OCI-LY7 (cell line): ENCODE results near the gene PCK2. TPM values are rescaled to one million over a fixed set of nuclear protein-coding genes. Genes with fewer than 3 reads are reported as not detected.

Experiments
- BruUV-seq: library from RNA; stranded (reverse); fragments of 400-500 nt; replicated peaks from 2 replicates; lab custom pipeline; 2021; lab: Mats Ljungman, UMichigan
- CTCF ChIA-PET: fragments of 300-600 bp; sonication (Branson Sonifier 250); formaldehyde crosslinking; loops from one replicate; lab custom pipeline; 2022; ENCODE audit warnings: antibody characterized with exemption; ENCODE audit not compliant: unreplicated experiment; lab: Charles Lee
- POLR2A ChIA-PET: fragments of 300-600 bp; sonication (Branson Sonifier 250); formaldehyde crosslinking; loops from one replicate; lab custom pipeline; 2022; ENCODE audit warnings: antibody characterized with exemption; lab: Charles Lee
- DNase-seq: peaks from one replicate; pipeline ENCODE4 v3.0.0-alpha.2; 2015; ENCODE audit warnings: low spot score
- H2AFZ ChIP-seq: fragments of 200-600 bp; sonication (generic), shearing (Covaris generic); 2 replicates; pipeline ENCODE4 v1.6.1; 2014; ENCODE audit warnings: mild to moderate bottlenecking, antibody characterized with exemption, low read length, moderate library complexity
- H3K27ac ChIP-seq: fragments of 200-600 bp; sonication (generic); 2 replicates; pipeline ENCODE4 v1.5.1; 2014; ENCODE audit warnings: mixed run types, low read depth, mild to moderate bottlenecking, moderate library complexity, low read length, inconsistent platforms; ENCODE audit not compliant: poor library complexity, severe bottlenecking
- H3K36me3 ChIP-seq: fragments of 200-600 bp; sonication (generic); 2 replicates; pipeline ENCODE4 v1.6.1; 2014; ENCODE audit warnings: mild to moderate bottlenecking, antibody characterized with exemption, low read length, moderate library complexity, mixed read lengths; ENCODE audit not compliant: insufficient read depth
- H3K4me1 ChIP-seq: fragments of 200-600 bp; sonication (generic); 2 replicates; pipeline ENCODE4 v1.5.1; 2014; ENCODE audit warnings: mild to moderate bottlenecking, low read length; ENCODE audit not compliant: insufficient read depth, poor library complexity, severe bottlenecking
- H3K4me2 ChIP-seq: fragments of 200-600 bp; sonication (generic); 2 replicates; pipeline ENCODE4 v1.6.1; 2014; ENCODE audit warnings: mild to moderate bottlenecking, low read length
- H3K4me3 ChIP-seq: fragments of 200-600 bp; sonication (generic); 2 replicates; pipeline ENCODE4 v1.5.1; 2014; ENCODE audit warnings: mild to moderate bottlenecking, low read depth, low read length; ENCODE audit not compliant: poor library complexity, severe bottlenecking
- H3K79me2 ChIP-seq: fragments of 200-600 bp; sonication (generic); 2 replicates; pipeline ENCODE4 v1.6.1; 2016; ENCODE audit warnings: low read depth, mild to moderate bottlenecking, low read length, moderate library complexity, mixed read lengths; ENCODE audit not compliant: insufficient read depth
- H3K9me2 ChIP-seq: fragments of 200-600 bp; sonication (generic); 2 replicates; pipeline ENCODE4 v1.6.1; 2016; ENCODE audit warnings: mild to moderate bottlenecking, low read length, mixed read lengths; ENCODE audit not compliant: insufficient read depth
- H3K9me3 ChIP-seq: fragments of 200-600 bp; sonication (generic); 2 replicates; pipeline ENCODE4 v1.6.1; 2014; ENCODE audit warnings: mild to moderate bottlenecking, mixed run types, low read length, mixed read lengths
- H4K20me1 ChIP-seq: fragments of 200-600 bp; sonication (generic); 2 replicates; pipeline ENCODE4 v1.6.1; 2014; ENCODE audit warnings: mild to moderate bottlenecking, antibody characterized with exemption, low read length, moderate library complexity, mixed read lengths; ENCODE audit not compliant: insufficient read depth
- CTCF ChIP-seq: fragments of 200-600 bp; sonication (generic); conservative IDR thresholded peaks from 2 replicates; pipeline ENCODE4 v1.5.1; 2014; ENCODE audit warnings: mild to moderate bottlenecking, antibody characterized with exemption, low read length, moderate library complexity, mixed read lengths
- EZH2phosphoT487 ChIP-seq: fragments of 200-600 bp; sonication (generic); IDR thresholded peaks from 2 replicates; pipeline ENCODE4 v1.6.1; 2018; ENCODE audit warnings: low read depth, borderline replicate concordance, mild to moderate bottlenecking, mixed run types, antibody characterized with exemption, low read length, moderate library complexity, mixed read lengths
- intact Hi-C: fragments of 100-400 bp; cut with micrococcal nuclease; formaldehyde crosslinking; loops from one replicate; pipeline ENCODE4 v1.10.0; 2022; ENCODE audit not compliant: unreplicated experiment
- total RNA-seq, 2 experiments: library from RNA; depleted of rRNA in 1 of 2; stranded (reverse); fragments of >200 nt in 1 of 2; shearing (Covaris generic) in 1 of 2; gene quantifications; 2 replicates each; pipeline ENCODE4 v1.2.3, GENCODE V29; 2014 to 2022

The PCK2 gene
- total RNA-seq, 2 experiments from 2014 or later, result 43.6 to 130 TPM

DNA sequence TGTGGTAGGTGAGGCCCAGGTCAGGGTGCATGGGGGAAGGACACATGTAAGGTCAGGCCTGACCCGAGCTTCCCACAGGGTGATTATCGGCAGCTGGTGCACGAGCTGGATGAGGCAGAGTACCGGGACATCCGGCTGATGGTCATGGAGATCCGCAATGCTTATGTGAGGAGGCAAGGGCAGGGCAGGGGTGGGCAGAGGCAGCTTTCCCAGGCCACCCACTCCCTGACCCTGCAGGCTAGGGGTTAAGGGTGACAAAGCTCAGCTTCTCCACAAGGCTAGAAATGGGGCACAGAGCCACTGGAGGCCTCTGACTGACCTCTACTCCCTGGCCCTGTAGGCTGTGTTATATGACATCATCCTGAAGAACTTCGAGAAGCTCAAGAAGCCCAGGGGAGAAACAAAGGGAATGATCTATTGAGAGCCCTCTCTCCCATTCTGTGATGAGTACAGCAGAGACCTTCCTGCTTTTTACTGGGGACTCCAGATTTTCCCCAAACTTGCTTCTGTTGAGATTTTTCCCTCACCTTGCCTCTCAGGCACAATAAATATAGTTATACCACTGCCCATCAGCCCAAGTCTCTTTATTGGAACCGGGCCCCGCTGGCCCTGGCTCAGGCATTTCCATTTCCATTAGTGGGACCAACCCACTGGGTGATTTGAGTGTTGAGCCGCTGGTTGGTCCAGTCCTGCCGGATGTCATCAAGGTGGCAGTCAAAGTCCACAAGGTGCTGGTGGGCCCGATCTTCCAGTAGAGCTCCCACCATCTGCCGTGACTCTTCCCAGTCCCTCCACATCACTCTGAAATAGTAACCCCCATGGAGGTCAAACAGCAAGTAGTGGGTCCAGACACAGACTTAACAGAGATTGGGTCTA lies 44.5 kb downstream of the PCK2 start:
- no peaks in the 10 kb centered on the region for H3K9me2 ChIP-seq
- CTCF ChIA-PET, result no interaction called here
- intact Hi-C loops, result no loop called here
- H3K4me3 ChIP-seq, result peak overlapping the region; percentile 85
- H3K4me1 ChIP-seq, result peaks cover 42% of the 10 kb centered on the region
- no peak overlapping the region for H2AFZ ChIP-seq
- peaks cover 25% of the 10 kb centered on the region for H3K79me2 ChIP-seq
- TF ChIP-seq EZH2phosphoT487 (no peak), CTCF (no peak)
- DNase-seq, result no peak
- H3K36me3 ChIP-seq, result peaks cover 38% of the 10 kb centered on the region
- BruUV-seq, result no TSS peak
- 0 out of 2 replicates have a peak, but pooled peaks cover 6% of the 10 kb centered on the region for H4K20me1 ChIP-seq
- peak overlapping the region; percentile 89 for H3K4me2 ChIP-seq
- no peaks in the 10 kb centered on the region for H3K9me3 ChIP-seq
- no peak overlapping the region for H3K27ac ChIP-seq
- POLR2A ChIA-PET, result interaction anchor here (1.1 to 4.1 kb wide), 4 partner anchors 21 to 44 kb away, joined by 3 to 43 read pairs (median 4); partner anchors contain the start of genes DCAF11, NRL and PCK2

- H3K4me3 ChIP-seq, result peak overlapping the region; percentile 85
- BruUV-seq, result TSS peak; percentile 70
- H3K4me1 ChIP-seq, result peaks cover 42% of the 10 kb centered on the region
- H2AFZ ChIP-seq, result no peak overlapping the region
- ChIA-PET POLR2A (interaction anchor here (2.5 to 4.1 kb wide), 2 partner anchors 24 kb away, joined by 14 to 43 read pairs; partner anchors contain the start of genes DCAF11 and NRL), CTCF (no interaction called here)
- no peaks in the 10 kb centered on the region for H3K9me3 ChIP-seq
- no peak for DNase-seq
- H4K20me1 ChIP-seq, result 0 out of 2 replicates have a peak, but pooled peaks cover 6% of the 10 kb centered on the region
- intact Hi-C loops, result no loop called here
- H3K9me2 ChIP-seq, result no peaks in the 10 kb centered on the region
- peak overlapping the region; percentile 89 for H3K4me2 ChIP-seq
- peaks cover 46% of the 10 kb centered on the region for H3K36me3 ChIP-seq
- H3K79me2 ChIP-seq, result peaks cover 25% of the 10 kb centered on the region
- no peak for TF ChIP-seq EZH2phosphoT487
- H3K27ac ChIP-seq, result no peak overlapping the region
Observed at GRCh38 chr14:24139272-24139934, 45.3 kb downstream of the PCK2 start.
